RWPE2 (cell line): ENCODE results near the gene LRIT2.

Source experiments
- ATAC-seq: fragments of 200-7000 bp; cut with Tn5 transposase; 3 replicates; pipeline ENCODE4 v1.9.1; 2021; ENCODE audit warnings: low read depth
- DNase-seq: peaks from one replicate; pipeline ENCODE4 v3.0.0-alpha.2; 2020; ENCODE audit warnings: low spot score
- H3K27ac ChIP-seq: fragments of 450-650 bp; 2 replicates; pipeline ENCODE4 v1.5.1; 2017; ENCODE audit warnings: mild to moderate bottlenecking; ENCODE audit not compliant: poor library complexity, severe bottlenecking
- H3K27me3 ChIP-seq: fragments of 250-450 bp; sonication (Bioruptor Pico); 2 replicates; pipeline ENCODE4 v1.5.1; 2021; ENCODE audit warnings: mild to moderate bottlenecking, moderate library complexity; ENCODE audit not compliant: insufficient read depth, poor library complexity, severe bottlenecking
- H3K36me3 ChIP-seq: fragments of 250-450 bp; sonication (Bioruptor Pico); 2 replicates; pipeline ENCODE4 v1.5.1; 2020; ENCODE audit warnings: low read depth, mild to moderate bottlenecking, moderate library complexity
- H3K4me1 ChIP-seq: fragments of 250-450 bp; sonication (Bioruptor Pico); 2 replicates; pipeline ENCODE4 v1.5.1; 2021; ENCODE audit warnings: mild to moderate bottlenecking, moderate library complexity; ENCODE audit not compliant: insufficient read depth, poor library complexity, severe bottlenecking
- H3K4me3 ChIP-seq: fragments of 250-450 bp; sonication (Bioruptor Pico); 2 replicates; pipeline ENCODE4 v1.5.1; 2021; ENCODE audit warnings: mild to moderate bottlenecking, moderate library complexity; ENCODE audit not compliant: severe bottlenecking
- H3K9me3 ChIP-seq: fragments of 250-450 bp; sonication (Bioruptor Pico); 2 replicates; pipeline ENCODE4 v1.5.1; 2021; ENCODE audit warnings: mild to moderate bottlenecking, moderate library complexity; ENCODE audit not compliant: severe bottlenecking
- TF ChIP-seq, protein P1 (sequence below): fragments of 450-650 bp; IDR thresholded peaks from one replicate; pipeline ENCODE4 v1.5.1; 2017; ENCODE audit warnings: mild to moderate bottlenecking, moderate library complexity; ENCODE audit not compliant: poor library complexity, severe bottlenecking

LRIT2 gene

DNA sequence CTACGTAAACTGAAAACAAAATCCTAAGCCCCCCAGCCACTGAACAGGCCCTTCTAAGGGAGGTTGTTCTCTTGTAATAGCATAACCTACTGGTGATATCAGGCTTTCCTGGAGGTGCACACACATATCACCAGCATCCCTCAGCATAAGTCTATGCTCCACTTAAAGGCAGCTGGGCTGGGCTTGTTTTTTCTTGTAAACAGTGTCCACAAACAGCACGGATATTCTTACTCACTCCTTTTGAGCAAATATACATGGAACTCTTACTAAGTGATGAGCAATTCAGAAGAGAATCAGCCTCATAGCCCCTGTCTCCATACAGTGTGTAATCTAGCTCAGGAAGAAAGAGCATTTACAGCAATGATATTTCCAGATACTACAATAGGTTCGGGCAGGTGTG lies 13.6 kb upstream of the LRIT2 start:
- TF ChIP-seq, protein P1, sequence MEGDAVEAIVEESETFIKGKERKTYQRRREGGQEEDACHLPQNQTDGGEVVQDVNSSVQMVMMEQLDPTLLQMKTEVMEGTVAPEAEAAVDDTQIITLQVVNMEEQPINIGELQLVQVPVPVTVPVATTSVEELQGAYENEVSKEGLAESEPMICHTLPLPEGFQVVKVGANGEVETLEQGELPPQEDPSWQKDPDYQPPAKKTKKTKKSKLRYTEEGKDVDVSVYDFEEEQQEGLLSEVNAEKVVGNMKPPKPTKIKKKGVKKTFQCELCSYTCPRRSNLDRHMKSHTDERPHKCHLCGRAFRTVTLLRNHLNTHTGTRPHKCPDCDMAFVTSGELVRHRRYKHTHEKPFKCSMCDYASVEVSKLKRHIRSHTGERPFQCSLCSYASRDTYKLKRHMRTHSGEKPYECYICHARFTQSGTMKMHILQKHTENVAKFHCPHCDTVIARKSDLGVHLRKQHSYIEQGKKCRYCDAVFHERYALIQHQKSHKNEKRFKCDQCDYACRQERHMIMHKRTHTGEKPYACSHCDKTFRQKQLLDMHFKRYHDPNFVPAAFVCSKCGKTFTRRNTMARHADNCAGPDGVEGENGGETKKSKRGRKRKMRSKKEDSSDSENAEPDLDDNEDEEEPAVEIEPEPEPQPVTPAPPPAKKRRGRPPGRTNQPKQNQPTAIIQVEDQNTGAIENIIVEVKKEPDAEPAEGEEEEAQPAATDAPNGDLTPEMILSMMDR: no peak

DNA sequence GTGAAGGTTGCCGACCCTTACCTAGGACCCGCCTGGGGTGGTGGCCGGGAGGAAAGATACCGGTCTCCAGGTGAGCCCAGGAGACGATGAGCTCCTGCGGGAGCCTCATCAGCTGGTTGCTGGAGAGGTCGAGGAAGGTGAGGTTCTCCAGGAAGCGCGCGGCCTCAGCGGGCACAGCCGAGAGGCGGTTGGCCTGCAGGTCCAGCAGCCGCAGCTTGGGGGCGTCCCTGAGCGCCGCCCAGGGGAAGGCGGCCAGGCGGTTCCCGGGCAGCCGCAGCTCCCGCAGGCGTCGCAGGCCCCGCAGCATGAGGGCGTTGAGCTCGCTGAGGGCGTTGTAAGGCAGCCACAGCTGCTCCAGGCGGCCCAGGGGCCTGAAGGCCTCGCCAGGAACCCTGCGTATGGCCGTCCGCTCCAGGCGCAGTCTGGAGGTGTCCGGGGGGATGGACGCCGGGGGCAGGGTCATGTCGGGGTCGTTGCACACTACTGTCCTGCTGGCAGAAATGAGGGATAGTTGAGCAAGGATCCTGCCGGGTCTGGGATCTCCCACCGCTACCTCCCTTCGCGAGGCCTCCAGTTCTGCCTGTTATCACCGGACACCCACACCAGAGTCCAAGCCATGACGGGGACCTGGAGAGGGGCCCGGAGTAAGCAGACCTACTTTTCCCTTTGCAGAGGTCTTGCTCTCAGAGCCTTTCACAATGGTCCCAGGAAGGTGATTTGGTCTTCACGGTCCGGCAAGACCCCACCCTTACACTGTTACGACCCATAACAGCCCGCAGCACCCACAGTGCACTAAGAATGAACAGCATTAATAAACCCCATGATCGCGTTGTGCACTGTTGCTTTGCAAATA lies 12.1 kb upstream of the LRIT2 start:
- Histone ChIP-seq H3K4me1 (no peaks in the 10 kb centered on the region), H3K9me3 (no peaks in the 10 kb centered on the region), H3K4me3 (no peak overlapping the region), H3K27me3 (no peaks in the 10 kb centered on the region), H3K27ac (no peak overlapping the region), H3K36me3 (no peaks in the 10 kb centered on the region)
- ATAC-seq (no peak), DNase-seq (no peak)
- TF ChIP-seq, protein P1: no peak

More for the DNA sequence above, 13.6 kb upstream of the LRIT2 start:
- peak; percentile 51; the same call in 2 of the 3 replicates for ATAC-seq
- no peaks in the 10 kb centered on the region for H3K9me3 ChIP-seq
- H3K36me3 ChIP-seq: no peaks in the 10 kb centered on the region
- no peak overlapping the region for H3K4me3 ChIP-seq
- H3K27ac ChIP-seq: no peak overlapping the region
- no peaks in the 10 kb centered on the region for H3K27me3 ChIP-seq
- no peaks in the 10 kb centered on the region for H3K4me1 ChIP-seq
- DNase-seq: no peak

DNA sequence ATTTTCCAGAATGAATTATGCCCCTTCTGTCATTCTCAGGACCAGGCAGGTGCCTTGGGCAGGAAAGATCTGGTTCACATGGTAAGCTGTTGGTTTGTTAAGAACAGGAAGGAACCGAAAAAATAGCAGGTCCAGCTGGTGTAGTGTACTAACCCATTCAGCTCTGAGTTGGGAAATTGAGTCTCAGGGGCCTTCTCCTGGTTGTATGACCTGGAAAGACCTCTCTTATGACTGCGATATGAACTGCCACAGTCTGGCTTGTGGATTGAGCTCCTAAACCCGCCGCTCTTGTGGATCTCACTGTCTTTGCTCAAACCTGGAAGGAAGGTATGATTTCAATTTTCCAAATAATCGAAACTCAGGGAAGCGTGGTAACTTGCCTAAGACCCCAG lies 11.5 kb upstream of the LRIT2 start:
- no peaks in the 10 kb centered on the region for H3K4me1 ChIP-seq
- H3K27ac ChIP-seq: no peak overlapping the region
- H3K9me3 ChIP-seq: no peaks in the 10 kb centered on the region
- DNase-seq (no peak), ATAC-seq (no peak)
- TF ChIP-seq, protein P1: no peak
- H3K4me3 ChIP-seq: no peak overlapping the region
- H3K27me3 ChIP-seq: no peaks in the 10 kb centered on the region
- H3K36me3 ChIP-seq: no peaks in the 10 kb centered on the region

DNA sequence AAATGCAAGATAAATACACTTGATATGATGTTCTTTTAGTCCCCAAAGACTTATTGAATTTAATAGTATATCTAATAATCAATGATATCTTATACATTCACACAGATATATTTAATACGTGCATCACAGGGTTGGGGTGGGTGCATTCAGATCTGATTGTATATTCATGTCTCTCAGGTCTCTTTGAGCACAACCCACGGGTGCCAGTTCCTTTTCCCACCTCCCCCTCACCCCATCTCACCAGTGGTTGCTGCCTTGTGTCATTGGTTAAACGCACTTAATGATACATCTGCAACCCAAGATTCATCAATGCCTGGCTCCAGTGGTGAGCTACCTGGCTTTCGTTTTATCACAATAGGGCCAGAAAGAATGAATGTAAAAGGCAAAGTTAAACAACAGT lies 9.8 kb upstream of the LRIT2 start:
- ATAC-seq: no peak
- no peak for DNase-seq
- H3K27me3 ChIP-seq: no peaks in the 10 kb centered on the region
- TF ChIP-seq, protein P1: no peak
- H3K36me3 ChIP-seq: no peaks in the 10 kb centered on the region
- H3K4me3 ChIP-seq: no peak overlapping the region
- no peaks in the 10 kb centered on the region for H3K4me1 ChIP-seq
- H3K9me3 ChIP-seq: no peaks in the 10 kb centered on the region
- no peak overlapping the region for H3K27ac ChIP-seq

DNA sequence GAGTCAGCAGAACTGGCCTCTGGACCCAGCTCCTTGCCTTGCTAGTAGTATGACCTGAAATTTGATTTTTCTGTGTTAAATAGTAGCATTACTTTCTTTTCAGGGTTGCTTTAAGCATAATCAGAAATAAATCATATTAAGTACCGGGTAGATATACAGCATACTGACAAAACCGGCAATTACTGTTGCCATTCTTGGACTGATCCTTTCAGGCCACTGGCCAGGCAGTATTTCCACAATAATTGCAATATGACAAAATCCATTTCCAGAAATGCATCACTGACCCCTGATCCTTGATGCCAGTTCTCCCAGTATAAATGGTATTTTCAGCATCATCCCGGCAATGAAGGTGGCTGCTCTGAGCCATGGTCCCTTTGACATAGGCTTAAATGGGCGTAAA lies 9.1 kb upstream of the LRIT2 start:
- H3K4me3 ChIP-seq: no peak overlapping the region
- TF ChIP-seq, protein P1: no peak
- H3K27ac ChIP-seq: no peak overlapping the region
- no peaks in the 10 kb centered on the region for H3K9me3 ChIP-seq
- no peaks in the 10 kb centered on the region for H3K36me3 ChIP-seq
- H3K4me1 ChIP-seq: no peaks in the 10 kb centered on the region
- DNase-seq (no peak), ATAC-seq (no peak)
- H3K27me3 ChIP-seq: no peaks in the 10 kb centered on the region
